ENCODE data around the gene ANO1.

The ANO1 gene

DNA sequence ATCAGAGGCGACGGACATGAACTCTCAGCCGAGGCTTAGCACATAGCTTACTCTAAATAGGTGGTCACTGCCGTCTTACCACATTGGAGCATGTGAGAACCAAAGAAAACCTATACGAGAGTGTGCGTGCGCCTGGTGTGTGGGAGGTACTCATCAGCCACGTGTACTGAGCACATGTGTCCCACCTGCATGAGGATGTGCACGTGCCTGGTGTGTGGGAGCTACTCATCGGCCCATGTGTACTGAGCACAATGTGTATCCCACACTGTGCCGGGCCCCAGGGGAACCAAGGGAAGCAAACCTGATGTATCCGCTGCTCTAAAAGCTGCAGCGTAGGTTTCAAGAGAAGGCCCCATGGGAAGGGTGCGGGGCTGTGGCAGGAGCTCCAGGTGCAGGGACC, 56.4 kb downstream of the ANO1 start:
- H3K4me3 ChIP-seq (ENCODE audit: low read length): no peak overlapping the region
- no peaks in the 10 kb centered on the region for H3K79me2 ChIP-seq (ENCODE audit: low read length)
- no peak for DNase-seq
- TF ChIP-seq, protein P1, sequence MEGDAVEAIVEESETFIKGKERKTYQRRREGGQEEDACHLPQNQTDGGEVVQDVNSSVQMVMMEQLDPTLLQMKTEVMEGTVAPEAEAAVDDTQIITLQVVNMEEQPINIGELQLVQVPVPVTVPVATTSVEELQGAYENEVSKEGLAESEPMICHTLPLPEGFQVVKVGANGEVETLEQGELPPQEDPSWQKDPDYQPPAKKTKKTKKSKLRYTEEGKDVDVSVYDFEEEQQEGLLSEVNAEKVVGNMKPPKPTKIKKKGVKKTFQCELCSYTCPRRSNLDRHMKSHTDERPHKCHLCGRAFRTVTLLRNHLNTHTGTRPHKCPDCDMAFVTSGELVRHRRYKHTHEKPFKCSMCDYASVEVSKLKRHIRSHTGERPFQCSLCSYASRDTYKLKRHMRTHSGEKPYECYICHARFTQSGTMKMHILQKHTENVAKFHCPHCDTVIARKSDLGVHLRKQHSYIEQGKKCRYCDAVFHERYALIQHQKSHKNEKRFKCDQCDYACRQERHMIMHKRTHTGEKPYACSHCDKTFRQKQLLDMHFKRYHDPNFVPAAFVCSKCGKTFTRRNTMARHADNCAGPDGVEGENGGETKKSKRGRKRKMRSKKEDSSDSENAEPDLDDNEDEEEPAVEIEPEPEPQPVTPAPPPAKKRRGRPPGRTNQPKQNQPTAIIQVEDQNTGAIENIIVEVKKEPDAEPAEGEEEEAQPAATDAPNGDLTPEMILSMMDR (IDR thresholded peaks at IDR 0.05; ENCODE audit: low read length): no peak
- TF ChIP-seq EZH2 (optimal IDR thresholded peaks at IDR 0.05; ENCODE audit: low read depth, low read length) (no peak), EZH2phosphoT487 (IDR thresholded peaks at IDR 0.05; ENCODE audit: low read length) (no peak)
- no peaks in the 10 kb centered on the region for H4K20me1 ChIP-seq (ENCODE audit: insufficient read depth, low read length)
- no peaks in the 10 kb centered on the region for H3F3A ChIP-seq (ENCODE audit: insufficient read depth, low read length)
- H3K9me2 ChIP-seq (replicated peaks; ENCODE audit: insufficient read depth, low read length): no peaks in the 10 kb centered on the region
- peaks cover 93% of the 10 kb centered on the region for H3K27me3 ChIP-seq (replicated peaks; ENCODE audit: insufficient read depth, low read length)
- H3K4me2 ChIP-seq (ENCODE audit: low read depth, low read length): no peak overlapping the region
- no peak overlapping the region for H3K9ac ChIP-seq (ENCODE audit: low read length)
- no peak overlapping the region for H2AFZ ChIP-seq (ENCODE audit: low read length)
- no peaks in the 10 kb centered on the region for H3K36me3 ChIP-seq (replicated peaks; ENCODE audit: insufficient read depth, low read length)
- H3K27ac ChIP-seq (ENCODE audit: low read length): no peak overlapping the region
- H3K4me1 ChIP-seq (ENCODE audit: low read length): no peaks in the 10 kb centered on the region
- H3K9me3 ChIP-seq (replicated peaks; ENCODE audit: insufficient read depth, low read length): no peaks in the 10 kb centered on the region

GRCh38 chr11:70135142-70135541, 57.0 kb downstream of the ANO1 start:
- Histone ChIP-seq H3K9me3 (replicated peaks; ENCODE audit: insufficient read depth, low read length) (no peaks in the 10 kb centered on the region), H3K79me2 (ENCODE audit: low read length) (no peaks in the 10 kb centered on the region), H3K9me2 (replicated peaks; ENCODE audit: insufficient read depth, low read length) (no peaks in the 10 kb centered on the region), H3K9ac (ENCODE audit: low read length) (no peak overlapping the region), H2AFZ (ENCODE audit: low read length) (no peak overlapping the region), H3K27ac (ENCODE audit: low read length) (no peak overlapping the region), H3K4me2 (ENCODE audit: low read depth, low read length) (no peak overlapping the region), H3K36me3 (replicated peaks; ENCODE audit: insufficient read depth, low read length) (no peaks in the 10 kb centered on the region), H3K4me3 (ENCODE audit: low read length) (no peak overlapping the region), H4K20me1 (ENCODE audit: insufficient read depth, low read length) (no peaks in the 10 kb centered on the region), H3F3A (ENCODE audit: insufficient read depth, low read length) (no peaks in the 10 kb centered on the region), H3K4me1 (ENCODE audit: low read length) (no peaks in the 10 kb centered on the region), H3K27me3 (replicated peaks; ENCODE audit: insufficient read depth, low read length) (peaks cover 93% of the 10 kb centered on the region)
- no peak for DNase-seq
- TF ChIP-seq EZH2phosphoT487 (IDR thresholded peaks at IDR 0.05; ENCODE audit: low read length): no peak
- TF ChIP-seq, protein P1 (IDR thresholded peaks at IDR 0.05; ENCODE audit: low read length): no peak
- no peak for TF ChIP-seq EZH2 (optimal IDR thresholded peaks at IDR 0.05; ENCODE audit: low read depth, low read length)

- no peaks in the 10 kb centered on the region for H3K36me3 ChIP-seq (replicated peaks; ENCODE audit: insufficient read depth, low read length)
- no peak overlapping the region for H3K4me2 ChIP-seq (ENCODE audit: low read depth, low read length)
- H3K4me1 ChIP-seq (ENCODE audit: low read length): no peaks in the 10 kb centered on the region
- H3K9ac ChIP-seq (ENCODE audit: low read length): no peak overlapping the region
- no peak overlapping the region for H3K27ac ChIP-seq (ENCODE audit: low read length)
- TF ChIP-seq, protein P1 (IDR thresholded peaks at IDR 0.05; ENCODE audit: low read length): no peak
- TF ChIP-seq EZH2 (optimal IDR thresholded peaks at IDR 0.05; ENCODE audit: low read depth, low read length) (no peak), EZH2phosphoT487 (IDR thresholded peaks at IDR 0.05; ENCODE audit: low read length) (no peak)
- no peaks in the 10 kb centered on the region for H3K9me3 ChIP-seq (replicated peaks; ENCODE audit: insufficient read depth, low read length)
- DNase-seq: no peak
- no peak overlapping the region for H3K4me3 ChIP-seq (ENCODE audit: low read length)
- no peak overlapping the region for H2AFZ ChIP-seq (ENCODE audit: low read length)
- no peaks in the 10 kb centered on the region for H3K9me2 ChIP-seq (replicated peaks; ENCODE audit: insufficient read depth, low read length)
- peaks cover 93% of the 10 kb centered on the region for H3K27me3 ChIP-seq (replicated peaks; ENCODE audit: insufficient read depth, low read length)
- H4K20me1 ChIP-seq (ENCODE audit: insufficient read depth, low read length): no peaks in the 10 kb centered on the region
- no peaks in the 10 kb centered on the region for H3F3A ChIP-seq (ENCODE audit: insufficient read depth, low read length)
- no peaks in the 10 kb centered on the region for H3K79me2 ChIP-seq (ENCODE audit: low read length)
These were observed 57.5 kb downstream of the ANO1 start for GRCh38 chr11:70135625-70136059.
